Stimulated activated CD8-positive, alpha-beta memory T cell treated with anti-CD3 and anti-CD28 coated beads, Interleukin-12 subunit alpha, Interleukin-12 subunit beta, amount 100 ng/mL, for 1 hour (primary cell): ENCODE results near the gene HOXC4.
A peak's percentile ranks its signal among the peaks of the same experiment; 100 is the strongest.
"Not testable (repeated sequence)": the region's sequence is repeated elsewhere in the genome, so short reads cannot be mapped to it uniquely, and the experiment has no call there.

Source experiments
- DNase-seq: peaks from one replicate; pipeline ENCODE4 v3.0.0-alpha.2; 2020; ENCODE audit warnings: low read depth

Gene HOXC4

DNA sequence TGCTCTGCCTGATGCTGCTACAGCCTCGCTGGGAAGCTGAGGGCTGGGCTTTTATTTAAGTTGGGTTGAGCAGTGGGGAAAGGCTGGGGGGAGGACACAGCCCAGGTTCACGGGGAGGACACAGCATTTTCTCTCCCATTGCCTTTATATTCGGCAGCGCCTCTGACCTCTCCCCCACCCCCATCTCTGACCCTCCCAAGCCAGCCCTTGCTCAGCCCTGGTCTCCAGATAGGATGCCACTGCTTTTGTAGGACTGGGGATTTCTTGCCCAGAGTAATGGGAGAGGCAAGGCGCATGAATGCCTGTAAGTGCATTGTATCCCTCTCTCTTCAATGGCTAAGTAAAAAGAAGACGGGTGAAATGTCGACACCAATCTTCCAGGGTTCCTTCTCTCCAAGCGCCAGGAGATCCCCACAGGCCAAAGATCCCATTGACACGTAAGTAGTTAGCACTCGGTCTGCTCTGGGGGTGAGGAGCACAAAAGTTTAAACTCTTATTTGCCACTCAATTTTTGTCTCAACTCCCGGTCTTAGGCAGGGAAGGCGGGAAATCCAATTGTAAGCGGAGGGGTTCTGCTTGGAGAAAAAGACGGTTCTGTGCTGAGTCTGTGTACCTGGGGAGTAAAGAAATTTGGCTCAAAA, 4.6 kb downstream of the HOXC4 start:
- no peak for DNase-seq

DNA sequence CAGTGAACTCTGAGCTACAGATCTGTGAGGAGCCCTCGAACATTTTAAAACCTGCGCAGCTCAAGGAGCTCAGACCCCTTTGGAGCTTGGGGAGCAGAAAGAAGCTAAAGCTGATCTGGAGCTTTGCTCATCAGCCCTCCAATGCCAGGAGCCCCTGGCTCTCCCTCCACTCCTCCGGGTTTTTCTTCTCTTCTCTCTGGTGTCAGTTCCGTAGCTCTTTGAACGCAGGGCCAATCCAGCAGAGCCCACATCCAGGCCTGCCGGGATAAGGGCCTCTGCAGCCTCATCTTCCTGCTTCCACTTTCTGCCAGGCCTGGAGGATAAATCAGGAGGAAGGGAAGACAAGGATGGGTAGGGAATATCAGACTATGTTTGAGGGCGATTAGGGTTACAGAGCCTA, 6.0 kb downstream of the HOXC4 start:
- no peak for DNase-seq

DNA sequence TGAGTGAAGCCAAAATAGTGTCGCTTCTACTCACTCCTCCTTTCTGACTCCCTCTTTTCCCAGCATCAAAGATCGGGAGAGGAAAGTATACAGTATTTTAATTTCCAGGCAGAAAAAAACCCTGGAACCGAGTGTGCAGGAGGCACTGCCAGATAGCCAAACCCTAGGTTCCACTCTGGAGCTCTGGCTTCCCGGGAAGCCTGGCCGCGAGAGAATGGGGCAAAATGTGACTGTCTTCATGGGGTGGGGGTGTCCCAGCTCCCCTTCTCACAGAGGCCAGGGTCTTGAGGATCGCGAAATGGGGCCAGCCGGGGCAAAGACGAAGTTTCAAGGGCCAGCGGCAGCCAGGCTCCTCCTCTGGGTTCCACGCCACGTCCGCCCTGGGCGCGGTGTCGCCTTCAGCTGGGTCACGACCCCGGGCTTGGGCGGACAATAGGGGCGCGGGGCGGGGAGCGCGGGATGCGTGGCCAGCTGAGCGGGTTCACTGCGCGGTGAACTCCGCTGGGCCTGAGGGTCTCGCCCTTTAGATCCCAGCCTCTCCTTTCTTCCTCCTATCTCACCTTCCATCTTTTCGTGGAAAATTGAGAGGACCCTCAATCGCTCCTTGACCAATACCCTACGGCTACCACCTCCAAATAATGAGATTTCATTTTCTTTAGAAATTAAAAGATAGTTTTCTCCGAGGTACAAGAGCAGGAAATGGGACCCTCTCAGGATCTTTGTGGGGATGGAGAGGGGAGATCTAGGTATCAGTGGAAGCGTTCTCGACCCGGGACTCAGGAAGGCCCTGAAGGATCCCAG, 6.7 kb downstream of the HOXC4 start:
- no peak for DNase-seq

DNA sequence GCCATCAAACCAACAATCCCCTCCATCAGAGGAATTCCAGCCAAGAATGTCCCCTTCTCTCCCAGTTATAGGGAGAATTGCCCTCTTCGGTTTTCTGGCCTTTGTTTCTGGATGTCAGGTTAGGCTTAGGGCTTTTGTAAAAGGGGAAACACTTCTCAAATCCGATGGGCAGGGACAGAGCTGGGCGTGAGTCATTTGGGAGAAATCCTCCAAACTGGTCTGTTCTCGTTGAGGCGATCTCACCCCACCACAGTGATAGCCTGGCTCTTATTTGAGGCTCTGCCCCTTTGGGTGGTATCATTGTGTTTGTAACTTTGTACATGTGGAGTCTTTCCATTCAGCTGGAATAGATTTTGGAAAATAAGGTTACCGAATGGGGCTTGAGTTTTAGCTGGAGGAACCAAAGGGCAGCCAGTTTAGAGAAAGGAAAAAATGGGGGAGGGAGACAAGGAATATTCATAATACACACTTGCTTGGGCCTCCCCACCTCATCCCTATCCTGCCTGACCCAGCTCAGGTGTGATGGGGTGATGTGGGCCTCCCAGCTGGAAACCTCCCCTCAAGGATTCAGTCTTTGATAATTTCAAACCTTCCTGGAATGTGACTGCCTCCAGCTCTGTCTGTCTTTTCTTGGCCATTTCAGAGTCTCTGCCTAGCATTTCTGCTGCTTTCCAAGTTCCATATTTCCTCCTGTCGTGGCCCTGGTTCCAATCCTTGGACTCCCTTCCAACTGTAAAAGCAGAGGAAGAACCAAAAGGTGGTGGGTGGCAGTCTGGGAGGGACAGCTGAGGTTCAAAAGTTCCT, 7.5 kb downstream of the HOXC4 start:
- no peak for DNase-seq

DNA sequence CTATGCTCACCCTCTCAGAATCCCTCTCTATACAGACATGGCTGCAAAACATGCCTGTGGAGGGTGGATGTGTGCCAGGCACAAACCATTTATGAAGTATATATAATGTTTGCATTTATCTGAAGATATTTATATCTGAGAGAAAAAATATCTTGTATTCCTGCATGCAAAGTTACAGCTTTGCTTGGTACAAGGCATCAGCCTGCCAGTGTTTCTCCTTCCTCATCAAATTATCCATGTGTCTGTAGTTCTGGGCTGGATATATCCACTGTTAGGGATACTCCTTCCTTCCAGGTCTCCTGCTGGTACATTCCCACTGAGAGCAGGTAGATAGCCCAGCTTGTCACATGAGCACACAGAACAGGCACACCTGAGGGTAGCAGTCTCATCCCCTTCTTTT, 12.0 kb downstream of the HOXC4 start:
- no peak for DNase-seq

DNA sequence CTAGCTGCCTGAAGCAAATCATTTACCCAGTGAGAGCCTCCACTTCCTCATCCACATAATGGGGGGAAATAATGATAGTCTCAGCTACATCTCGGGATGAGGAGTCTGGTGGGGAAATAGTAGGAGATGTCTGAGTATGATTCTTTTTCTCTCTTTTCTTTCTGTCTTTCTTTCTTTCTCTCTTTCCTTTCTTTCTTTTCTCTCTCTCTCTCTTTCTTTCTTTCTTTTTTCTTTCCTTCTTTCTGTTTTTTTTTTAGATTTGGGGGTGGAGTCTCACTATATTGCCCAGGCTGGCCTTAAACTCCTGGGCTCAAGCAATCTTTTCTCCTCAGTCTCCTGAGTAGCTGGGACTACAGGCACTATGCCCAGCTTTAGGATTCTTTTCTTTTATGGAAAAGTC, 12.8 kb downstream of the HOXC4 start:
- DNase-seq = no peak

DNA sequence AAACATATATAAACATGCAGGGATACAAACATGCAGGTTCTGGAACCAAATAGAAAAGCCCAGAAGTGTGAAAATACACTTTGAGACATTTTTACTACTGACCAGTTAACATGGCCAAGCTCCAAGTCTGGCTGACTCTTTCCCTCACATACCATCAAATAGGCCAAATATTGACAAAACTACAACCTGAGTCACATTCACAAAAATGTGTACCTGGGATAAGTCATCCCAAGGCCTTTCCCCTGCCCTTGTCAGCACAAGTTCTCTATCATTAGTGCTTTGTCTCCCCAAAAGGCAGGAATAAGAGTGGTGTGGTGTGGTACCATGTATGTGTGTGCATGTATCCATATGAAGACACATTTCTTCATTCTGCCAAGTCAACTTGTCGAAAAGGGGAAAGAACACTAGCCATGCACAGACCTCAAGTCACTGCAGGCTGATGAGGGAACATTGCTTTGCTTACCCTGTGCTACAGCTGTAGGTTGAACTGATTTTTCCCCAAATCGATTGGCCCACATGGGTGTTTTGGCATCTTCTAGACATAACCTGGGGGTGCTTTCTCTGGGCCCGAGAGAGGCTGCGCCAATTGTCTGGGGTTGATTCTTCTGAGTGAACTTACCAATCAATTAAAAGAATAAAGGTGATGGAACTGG, 14.9 kb downstream of the HOXC4 start:
- no peak for DNase-seq

DNA sequence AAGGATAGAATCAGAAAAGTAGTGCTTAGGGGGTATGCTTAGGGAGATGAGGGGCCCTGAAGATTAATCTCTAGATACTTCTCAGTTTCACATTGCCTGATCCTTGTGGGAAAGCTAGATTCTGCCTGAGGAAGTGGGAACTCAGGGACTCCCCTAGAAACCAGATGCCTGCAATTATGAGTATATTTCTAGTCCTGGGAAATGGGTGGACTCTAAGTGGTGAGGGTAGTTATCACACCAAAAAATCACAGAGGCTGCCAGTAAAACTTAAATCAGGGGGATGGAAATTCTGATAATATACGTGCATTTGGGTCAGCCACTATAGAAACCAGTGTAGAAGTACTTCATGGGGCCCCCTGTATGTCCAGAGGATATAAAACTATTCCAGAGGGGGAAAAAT, 18.3 kb downstream of the HOXC4 start:
- DNase-seq = no peak

DNA sequence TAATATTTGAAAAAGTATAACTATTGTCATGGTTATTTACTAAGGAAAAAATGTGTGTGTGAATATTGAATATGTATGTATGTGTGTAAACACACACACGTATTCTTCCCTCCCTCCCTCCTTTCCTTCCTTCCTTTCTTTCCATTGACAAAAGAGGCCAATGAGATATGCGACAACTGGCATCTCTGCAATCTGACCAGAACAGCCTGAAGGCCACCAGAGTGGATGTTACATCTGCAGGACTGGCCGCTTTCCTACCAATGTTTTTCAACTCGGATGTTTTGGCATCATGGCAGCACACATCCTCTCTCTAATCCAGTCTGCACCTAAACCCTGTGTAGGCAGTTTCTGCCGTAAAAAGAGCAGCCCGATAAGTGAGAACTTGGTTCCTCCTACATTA, 20.7 kb downstream of the HOXC4 start:
- no peak for DNase-seq

DNA sequence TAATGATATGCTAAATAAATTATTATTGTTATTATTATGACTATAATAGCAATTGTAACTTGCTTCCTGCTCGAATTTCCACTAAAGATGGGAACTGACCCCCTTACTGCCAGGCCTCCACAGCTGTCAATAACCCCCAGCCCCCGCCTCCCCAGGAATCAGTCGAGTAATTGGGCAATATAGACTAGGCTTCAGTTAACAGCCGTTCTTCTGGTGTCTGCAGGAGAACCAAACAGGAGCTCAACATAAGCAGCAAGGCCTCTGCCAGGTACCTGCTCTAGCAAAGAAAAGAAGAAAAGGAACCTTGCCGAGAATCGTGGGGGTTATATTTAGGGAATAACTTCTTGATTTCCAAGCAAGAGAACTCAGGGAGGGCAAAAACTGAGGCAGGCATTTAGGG, 21.8 kb downstream of the HOXC4 start:
- no peak for DNase-seq

DNA sequence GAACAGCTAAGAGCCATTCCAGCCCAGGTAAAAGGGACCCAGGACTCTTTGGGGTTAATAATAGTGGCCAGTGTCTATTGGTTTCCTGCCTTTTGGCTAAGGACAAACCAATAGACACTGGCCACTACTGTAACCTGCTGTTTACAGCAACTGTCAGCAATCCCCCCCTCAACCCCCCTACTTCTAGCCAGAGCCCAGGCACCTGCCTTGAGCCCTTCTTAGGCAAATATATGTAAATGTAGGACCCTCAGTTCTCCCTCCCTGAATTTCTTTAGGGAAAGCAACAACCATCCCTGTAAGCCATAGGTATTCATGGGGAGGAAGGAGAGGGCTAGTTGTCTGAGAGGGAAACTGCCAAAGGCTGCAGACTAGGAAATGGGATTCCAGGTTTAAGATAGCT, 22.3 kb downstream of the HOXC4 start:
- DNase-seq = no peak

DNA sequence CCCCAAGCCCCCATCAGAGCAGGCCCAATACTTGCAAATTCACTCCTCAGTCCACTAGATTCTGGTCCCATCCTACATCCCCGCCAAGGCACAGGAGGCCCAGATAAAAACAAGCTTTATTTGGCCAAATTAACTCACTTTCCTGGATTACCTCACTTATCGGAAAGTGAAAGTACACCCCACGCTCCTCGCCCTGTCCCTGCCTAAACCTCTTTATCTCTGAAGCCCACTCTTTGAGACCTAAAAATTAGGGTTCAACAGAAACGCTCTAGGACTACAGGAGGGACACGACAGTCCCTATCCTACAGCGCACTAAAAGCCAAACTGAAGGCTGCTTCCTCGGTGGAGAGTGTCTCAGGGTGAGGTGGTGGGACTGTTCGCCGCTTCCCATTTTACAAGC, 24.2 kb downstream of the HOXC4 start:
- not testable (repeated sequence) for DNase-seq

DNA sequence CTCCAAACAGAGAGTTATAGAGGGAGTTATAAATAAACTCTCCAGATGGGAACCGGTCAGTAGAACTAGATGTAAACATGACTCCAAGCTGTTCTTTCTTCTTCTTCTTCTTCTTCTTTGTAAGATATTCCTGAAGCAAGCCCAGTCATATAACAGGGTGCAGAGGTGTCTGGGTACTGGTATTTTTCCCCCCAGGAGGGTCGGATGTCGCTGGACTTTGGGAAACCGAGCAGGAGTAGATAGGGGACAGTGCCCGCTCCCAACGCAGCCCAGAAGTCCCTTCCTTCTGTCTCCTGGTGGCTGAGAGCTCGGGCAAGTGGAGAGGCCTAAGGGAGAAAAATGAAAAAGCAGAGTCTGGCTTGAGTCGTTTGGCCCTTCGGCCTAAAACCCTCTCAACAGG, 25.5 kb downstream of the HOXC4 start:
- DNase-seq = not testable (repeated sequence)

DNA sequence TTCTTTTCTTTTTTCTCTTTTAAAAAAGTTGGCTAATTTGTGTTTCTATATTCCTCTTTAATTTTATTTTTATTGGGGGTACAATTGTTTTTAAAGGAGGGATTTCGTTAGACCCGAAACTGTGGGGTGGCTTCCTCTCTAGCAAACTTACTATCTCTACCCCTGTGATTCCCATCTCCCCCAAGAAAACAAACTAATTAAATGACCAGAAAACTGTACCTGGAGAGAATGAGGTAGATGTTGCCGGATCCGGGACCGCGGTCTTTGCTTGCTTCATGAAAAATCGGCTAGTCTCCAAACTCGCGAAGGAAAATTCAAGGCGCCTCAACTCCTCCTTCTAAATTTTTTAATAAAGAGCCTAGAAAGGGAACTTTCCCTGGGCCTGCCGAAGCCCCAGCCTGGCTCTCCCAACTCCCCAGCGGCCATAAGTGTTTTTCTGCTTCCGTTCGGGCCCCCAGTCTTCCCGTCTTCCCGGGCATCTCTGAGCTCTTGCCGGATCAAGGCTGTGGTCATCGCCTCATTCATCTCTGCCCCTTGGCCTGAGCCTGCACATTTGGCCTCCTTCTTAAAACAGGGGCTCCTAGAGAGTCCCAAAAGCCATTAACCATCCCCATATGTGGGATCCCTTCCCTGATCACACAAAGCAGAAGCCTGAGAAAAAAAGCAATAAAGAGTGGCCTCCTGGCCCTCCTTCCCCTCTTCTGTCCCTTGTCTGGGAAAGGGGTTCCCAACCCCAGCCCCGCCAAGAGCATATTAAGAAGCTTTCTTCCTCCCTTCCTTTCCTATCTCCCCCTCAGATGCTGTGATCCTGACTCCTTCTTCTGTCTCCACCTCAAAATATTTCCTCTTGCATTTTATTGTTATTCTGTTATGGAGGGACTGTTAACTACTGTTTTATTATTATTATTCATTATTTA, 26.6 kb downstream of the HOXC4 start:
- not testable (repeated sequence) for DNase-seq

DNA sequence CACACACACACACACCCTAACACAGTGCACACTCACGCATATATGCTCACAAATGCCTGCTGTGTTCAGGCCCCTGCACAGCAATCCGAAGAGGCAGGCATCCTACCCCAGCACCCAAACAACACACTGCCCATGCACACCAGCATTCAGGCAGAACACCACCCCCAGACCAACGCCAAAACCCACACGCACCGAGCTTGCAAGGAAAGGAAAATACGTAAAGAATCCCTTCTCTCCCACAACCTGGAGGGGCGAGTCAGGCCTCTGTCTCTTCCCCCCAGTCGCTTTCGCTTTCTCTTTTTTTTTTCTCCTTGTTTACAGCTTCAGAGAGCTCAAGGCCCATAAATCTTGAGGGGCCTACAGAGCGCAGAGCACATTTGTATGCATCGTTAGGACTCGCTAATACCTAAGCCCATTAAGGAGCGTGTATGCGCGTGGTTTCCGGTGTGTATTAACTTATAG, 27.4 kb downstream of the HOXC4 start:
- DNase-seq = not testable (repeated sequence)

DNA sequence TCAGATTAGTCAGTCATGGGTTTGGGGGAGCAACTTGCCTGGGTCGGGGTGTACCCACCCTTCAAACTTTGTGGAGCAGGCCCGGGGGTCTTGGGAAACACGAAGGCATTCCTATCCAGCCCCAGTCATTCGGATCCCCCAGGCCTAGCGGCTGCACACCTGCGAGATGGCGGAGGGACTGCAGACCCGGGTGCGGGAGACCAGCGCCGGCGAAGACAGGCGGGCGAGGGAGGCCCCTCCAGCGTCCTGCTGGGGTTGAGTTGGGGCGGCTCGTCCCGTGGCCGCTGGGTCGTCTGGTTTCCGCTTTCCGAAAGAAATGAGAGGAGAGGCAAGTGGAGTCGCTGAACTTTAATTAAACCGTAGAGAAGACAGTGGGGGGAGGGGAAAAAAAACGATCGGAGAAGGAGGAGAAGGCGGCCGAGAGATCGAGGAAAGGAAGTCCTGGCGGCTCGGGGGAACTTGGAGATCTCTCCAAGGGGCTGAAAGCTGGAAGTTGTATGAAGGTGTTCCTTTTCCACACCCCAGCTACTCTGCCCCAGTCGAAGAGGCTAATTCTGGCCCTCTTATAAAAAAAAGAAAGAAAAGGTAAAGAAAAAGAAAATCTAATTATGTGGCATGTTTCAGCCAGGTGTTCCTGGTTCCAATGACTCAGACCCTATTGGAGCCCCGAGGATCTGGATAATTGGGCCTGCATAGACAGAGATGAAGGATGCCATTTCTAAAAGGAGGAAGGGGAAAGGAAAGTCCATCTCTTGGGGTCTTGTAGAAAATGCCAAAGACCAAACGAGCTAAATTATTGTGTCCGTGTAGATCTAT, 28.2 kb downstream of the HOXC4 start:
- not testable (repeated sequence) for DNase-seq

DNA sequence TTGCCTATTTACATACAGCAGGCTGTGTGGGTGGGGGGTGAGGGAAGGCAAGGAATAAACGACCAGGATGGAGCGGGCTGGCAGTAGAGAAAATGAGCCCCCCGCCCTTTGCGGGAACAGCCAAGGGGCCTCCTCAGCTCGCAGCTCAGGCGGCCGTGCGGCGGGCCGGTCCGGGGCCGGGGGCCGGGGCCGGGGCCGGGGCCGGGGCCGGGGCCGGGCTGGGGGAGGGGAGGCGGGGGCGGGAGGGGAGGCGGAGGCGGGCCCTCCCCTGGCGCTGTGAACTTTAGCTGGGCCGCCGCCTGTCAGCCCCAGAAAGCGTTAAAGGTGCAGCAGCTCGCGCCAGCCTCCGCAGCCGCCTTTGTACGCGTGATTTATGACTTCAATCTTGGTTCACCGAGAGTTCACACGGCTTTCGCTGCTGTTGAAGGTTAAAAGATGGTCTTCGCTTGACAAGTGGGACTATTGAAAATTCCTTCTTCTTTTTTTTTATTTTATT, 28.8 kb downstream of the HOXC4 start:
- peak; percentile 20 for DNase-seq

DNA sequence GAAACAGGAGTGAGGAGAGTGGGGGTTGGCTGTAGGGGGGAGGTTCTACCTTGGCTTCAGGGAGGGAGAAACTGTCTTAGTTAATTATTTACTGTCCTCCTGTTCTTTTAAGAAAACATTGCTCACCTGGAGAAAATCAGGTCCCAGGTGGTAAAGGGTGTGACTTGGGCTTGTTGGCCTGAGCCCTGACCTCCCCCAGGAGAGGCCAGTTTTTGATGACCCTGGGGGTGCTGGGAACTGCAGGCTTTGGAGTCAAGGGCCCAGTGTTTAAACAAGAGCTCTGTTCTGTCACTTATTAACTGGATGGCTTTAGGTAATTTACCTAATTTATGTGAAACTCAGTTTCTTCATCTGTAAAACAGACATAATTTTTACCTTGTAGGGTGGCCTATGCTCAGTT, 34.4 kb downstream of the HOXC4 start:
- DNase-seq = not testable (repeated sequence)

DNA sequence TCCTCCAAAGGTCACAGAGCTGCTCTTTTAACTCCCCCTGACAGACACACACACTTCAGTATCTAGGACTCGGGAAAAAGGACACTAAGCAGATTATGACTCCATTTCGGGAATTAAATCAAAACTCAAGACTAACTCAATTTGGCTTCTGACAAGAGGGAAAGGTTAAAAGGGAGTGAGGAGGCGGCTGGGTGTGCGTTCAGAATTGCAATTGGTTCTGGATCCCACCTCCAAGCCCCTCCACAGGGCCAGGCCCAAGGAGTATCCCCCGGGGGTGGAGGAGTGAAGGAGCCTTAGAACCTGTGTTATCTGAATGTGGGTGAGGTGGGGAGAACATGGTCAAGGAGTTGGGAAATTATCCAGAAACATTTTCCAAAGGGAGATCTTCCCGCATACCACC, 35.8 kb downstream of the HOXC4 start:
- DNase-seq = not testable (repeated sequence)

DNA sequence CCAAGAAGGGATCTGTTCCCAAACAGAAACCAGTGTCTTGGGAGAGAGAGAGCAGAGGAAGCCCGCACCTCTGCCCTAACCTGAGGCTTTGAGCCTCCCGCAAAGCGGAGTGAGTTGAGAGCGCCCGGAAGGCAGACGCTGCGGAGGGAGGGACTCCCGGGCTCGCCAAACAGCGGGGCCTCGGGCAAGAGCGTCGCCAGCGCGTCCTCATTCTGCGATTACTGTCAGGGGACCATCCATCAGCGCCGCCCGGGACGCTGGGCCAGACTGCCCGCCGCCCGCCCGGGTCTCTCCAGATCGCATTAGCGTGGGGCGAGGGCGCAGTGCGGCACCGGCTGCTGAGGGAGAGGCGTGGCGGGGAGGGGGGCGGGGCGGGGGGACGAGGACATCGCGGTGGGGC, 36.7 kb downstream of the HOXC4 start:
- DNase-seq = not testable (repeated sequence)
